HG03139 (cell line): ENCODE measurements around the gene UNC5C.
"Not testable (repeated sequence)": the region's sequence is repeated elsewhere in the genome, so short reads cannot be mapped to it uniquely, and the experiment has no call there.

Source experiments
- ATAC-seq: cut with Tn5 transposase; IDR thresholded peaks from one replicate; pipeline ENCODE4 v1.9.1; 2021; ENCODE audit not compliant: unreplicated experiment

Gene UNC5C

DNA sequence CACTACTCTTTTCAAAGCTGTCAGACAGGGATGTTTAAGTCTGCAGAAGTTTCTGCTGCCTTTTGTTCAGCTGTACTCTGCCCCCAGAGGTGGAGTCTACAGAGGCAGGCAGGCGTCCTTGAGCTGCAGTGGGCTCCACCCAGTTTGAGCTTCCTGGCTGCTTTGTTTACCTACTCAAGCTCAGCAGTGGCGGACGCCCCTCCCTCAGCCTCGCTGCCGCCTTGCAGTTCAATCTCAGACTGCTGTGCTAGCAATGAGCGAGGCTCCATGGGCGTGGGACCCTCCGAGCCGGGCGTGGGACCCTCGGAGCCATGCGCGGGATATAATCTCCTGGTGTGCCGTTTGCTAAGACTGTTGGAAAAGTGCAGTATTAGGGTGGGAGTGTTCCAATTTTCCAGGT lies 409.3 kb downstream of the UNC5C start:
- not testable (repeated sequence) for ATAC-seq

DNA sequence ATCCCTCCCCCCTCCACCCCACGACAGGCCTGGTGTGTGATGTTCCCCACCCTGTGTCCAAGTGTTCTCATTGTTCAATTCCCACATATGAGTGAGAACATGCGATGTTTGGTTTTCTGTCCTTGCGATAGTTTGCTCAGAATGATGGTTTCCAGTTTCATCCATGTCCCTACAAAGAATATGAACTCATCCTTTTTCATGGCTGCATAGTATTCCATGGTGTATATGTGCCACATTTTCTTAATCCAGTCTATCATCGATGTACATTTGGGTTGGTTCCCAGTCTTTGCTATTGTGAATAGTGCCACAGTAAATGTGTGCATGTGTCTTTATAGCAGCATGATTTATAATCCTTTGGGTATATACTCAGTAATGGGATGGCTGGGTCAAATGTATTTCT lies 414.8 kb downstream of the UNC5C start:
- ATAC-seq: not testable (repeated sequence)

DNA sequence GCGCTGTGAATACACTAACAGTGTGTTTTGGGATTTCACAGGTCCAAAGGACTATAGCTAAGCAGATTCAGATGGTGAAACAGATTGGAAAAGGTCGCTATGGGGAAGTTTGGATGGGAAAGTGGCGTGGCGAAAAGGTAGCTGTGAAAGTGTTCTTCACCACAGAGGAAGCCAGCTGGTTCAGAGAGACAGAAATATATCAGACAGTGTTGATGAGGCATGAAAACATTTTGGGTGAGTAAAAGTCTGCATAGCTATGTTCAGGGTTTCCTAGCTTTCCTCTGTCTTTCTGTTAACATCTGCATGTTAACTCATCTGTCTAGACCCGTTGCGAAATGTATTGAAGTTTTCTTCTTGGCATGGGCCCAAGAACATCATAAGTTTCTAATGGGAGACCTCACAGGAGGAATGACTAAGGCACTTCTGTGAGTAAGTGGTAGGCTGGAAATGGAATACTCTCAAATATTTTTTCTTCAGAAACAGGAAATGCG lies 418.9 kb downstream of the UNC5C start:
- no peak for ATAC-seq

DNA sequence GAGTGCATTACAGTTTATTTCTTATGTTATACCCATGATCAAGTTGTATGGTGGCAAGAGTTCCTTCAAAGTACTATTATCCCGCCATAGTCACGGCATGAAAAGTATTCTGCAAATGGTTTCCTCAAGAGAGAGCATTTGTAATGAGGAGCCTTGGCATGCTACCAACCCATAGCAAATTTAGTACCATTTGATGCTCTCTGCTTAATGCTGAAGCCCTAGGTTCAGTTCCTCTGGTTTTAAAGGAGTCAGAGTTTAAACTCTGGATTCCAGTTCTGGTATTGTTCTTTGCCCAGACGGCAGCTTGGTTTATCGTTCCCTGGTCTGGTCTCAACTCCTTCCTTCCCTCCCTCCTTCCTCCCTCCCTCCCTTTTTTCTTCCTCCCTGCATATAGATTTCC lies 419.7 kb downstream of the UNC5C start:
- ATAC-seq: no peak

GRCh38 chr4:95124906-95125504 lies 423.8 kb downstream of the UNC5C start:
- ATAC-seq: no peak

DNA sequence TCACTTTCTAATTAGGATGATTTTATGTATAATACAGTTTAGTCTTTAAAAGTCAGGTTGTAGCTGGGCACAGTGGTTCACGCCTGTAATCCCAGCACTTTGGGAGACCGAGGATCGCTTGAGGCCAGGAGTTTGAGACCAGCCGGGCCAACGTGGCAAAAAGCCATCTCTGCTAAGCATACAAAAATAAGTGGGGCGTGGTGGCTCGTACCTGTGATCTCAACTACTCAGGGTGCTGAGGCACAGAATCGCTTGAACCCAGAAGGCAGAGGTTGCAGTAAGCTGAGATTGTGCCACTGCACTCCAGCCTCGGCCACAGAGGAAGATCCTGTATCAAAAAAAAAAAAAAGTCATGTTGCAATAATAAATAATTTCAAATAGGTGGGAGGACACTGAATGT lies 426.8 kb downstream of the UNC5C start:
- ATAC-seq: no peak

DNA sequence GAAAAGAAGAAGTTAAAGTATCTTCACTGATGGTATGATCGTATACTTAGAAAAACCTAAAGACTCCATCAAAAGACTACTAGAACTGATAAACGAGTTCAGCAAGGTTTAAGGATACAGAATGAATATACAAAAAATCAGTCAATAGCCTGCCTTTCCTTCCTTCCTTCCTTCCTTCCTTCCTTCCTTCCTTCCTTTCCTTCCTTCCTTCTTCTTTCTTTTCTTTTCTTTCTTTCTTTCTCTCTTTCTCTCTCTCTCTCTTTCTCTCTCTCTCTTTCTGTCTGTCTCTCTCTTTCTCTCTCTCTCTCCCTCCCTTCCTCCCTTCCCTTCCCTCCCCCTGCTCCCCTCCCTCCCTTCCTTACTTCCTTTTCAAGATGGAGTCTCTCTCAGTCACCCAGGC lies 428.3 kb downstream of the UNC5C start:
- no peak for ATAC-seq

DNA sequence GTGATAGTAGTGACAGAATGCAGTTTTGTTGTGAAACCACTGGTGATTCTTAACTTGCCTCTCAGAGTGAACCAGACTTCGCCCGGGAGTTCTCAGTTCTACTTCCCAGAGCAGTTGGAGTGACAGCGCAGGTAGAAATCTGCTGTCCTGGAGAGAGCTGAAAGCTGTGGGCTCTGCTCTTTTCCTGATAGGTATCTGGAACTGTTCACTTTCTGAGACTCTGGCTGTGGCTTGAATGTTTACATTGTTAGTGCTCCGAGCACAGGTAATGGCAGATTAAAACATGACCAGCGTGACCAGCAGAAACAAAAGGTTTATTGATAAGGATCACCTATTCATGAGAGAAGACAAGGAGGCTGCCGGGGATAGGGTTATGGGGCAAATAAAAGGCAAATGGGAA lies 430.3 kb downstream of the UNC5C start:
- no peak for ATAC-seq

GRCh38 chr4:95114521-95114920 lies 434.3 kb downstream of the UNC5C start:
- no peak for ATAC-seq
